HFFc6 (cell line): Measurements from ENCODE around the gene FECH. TPM values are rescaled to one million over a fixed set of nuclear protein-coding genes. Genes with fewer than 3 reads are reported as not detected.
A peak's percentile ranks its signal among the peaks of the same experiment; 100 is the strongest.

ENCODE experiments used
- DNase-seq: peaks from one replicate; pipeline ENCODE4 v3.0.0-alpha.2; 2018
- H3K27ac Mint-ChIP-seq: 2 replicates; pipeline ENCODE4 v1.8.0; 2020; ENCODE audit warnings: mild to moderate bottlenecking, mixed read lengths
- H3K27me3 Mint-ChIP-seq: 2 replicates; pipeline ENCODE4 v1.8.0; 2021; ENCODE audit warnings: mild to moderate bottlenecking, moderate library complexity, mixed read lengths; ENCODE audit not compliant: insufficient read depth
- H3K36me3 Mint-ChIP-seq: 2 replicates; pipeline ENCODE4 v1.8.0; 2021; ENCODE audit warnings: low read depth, mixed read lengths
- H3K4me1 Mint-ChIP-seq: 2 replicates; pipeline ENCODE4 v1.8.0; 2020; ENCODE audit warnings: low read depth, mixed read lengths
- H3K4me3 Mint-ChIP-seq: 2 replicates; pipeline ENCODE4 v1.8.0; 2020; ENCODE audit warnings: mild to moderate bottlenecking, moderate library complexity, mixed read lengths
- H3K9me3 Mint-ChIP-seq: 2 replicates; pipeline ENCODE4 v1.8.0; 2020; ENCODE audit warnings: mild to moderate bottlenecking, mixed read lengths
- CTCF ChIP-seq: fragments of 200-600 bp; sonication (generic); IDR thresholded peaks from 2 replicates; pipeline ENCODE4 v1.5.0; 2021; ENCODE audit warnings: antibody characterized with exemption, mild to moderate bottlenecking
- total RNA-seq, 6 experiments: library from RNA; stranded (reverse); fragmentation: NEBNext Ultra II Directional; extraction: Animal tissue kit (Norgen Biotek cat#: 25700); gene quantifications; 2 replicates in 1 of 6; 3 replicates in 5 of 6; pipeline ENCODE4 v1.2.3, GENCODE V29; 2021

FECH gene
- total RNA-seq, 6 experiments from 2014 or later, result 28.7 to 38.3 (median 33.9) TPM

DNA sequence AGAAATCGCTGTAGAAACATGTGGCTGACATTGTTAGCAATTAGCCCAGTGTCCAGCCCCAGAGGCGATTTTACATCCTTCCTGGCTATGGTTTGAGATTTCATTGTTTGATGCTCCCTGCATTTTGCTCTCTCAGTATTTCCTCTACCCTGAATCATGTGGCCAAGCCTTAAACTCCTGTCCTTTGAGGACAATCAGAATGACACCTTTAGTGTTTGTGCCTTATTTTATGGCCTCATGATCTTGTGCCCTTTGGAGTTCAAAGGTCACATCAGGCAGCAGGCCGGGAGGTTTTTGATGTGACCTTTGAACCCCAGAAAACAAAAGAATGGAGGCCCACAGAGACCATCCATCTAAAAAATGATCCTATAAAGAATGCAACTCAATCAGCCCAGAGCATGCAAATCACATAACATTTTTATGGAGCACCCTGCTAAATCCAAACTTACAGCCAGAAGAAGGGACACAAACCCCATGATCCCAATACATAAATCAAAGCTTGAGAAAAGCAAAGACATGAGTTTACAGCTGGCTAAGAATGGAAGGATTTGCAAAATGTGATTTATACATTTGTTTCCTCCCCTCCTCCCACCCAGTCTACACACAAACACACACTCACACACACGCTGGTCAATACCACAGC lies 52.5 kb downstream of the FECH start:
- no peaks in the 10 kb centered on the region for H3K9me3 Mint-ChIP-seq
- H3K27me3 Mint-ChIP-seq, result peaks cover 2% of the 10 kb centered on the region; the same call in 1 of the 2 replicates
- no peak overlapping the region for H3K4me3 Mint-ChIP-seq
- TF ChIP-seq CTCF, result no peak
- H3K4me1 Mint-ChIP-seq, result peaks cover 23% of the 10 kb centered on the region
- H3K36me3 Mint-ChIP-seq, result no peaks in the 10 kb centered on the region
- peak overlapping the region; percentile 36; the same call in 1 of the 2 replicates for H3K27ac Mint-ChIP-seq
- no peak for DNase-seq

DNA sequence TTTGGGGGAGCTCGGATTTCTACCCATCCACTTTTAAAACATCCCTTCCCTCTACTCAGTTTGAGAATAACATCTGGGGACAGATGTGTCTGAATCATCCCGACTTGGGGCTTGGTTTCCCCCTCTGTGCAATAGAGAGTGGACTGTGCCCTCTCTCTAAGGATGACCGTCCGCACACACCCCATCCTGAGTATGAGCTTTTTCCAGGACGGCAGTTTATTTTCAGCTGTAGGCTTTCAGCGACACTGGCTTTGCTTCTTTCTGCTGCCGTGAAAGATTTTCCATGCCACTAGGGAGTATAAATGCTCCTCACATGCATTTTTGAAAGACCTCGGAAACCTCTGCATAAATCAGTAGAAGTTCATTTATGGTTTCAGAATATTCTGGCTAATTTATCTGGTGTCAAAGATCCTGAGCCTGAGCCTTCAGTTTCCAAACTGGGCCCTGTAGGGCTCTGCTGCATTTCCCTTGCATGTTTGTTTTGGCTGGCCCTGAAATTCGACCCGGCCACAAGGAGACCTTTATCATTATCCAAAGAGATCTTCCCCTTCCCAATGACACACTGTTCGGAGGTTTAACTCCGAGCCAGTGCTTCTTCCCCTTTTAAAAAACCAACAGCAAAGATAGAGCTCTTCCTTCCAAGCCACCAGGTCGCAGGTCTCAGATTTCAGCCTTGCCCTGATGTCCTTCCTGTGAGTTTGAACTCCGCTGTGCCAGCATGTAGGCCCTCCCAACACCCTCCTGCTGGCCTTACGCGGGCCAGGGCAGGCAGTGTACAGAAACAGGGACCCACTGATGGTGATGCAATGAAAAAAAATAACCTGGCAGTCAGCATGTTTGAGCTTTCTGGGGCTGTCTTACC lies 53.3 kb downstream of the FECH start:
- peaks cover 16% of the 10 kb centered on the region for H3K4me1 Mint-ChIP-seq
- no peaks in the 10 kb centered on the region for H3K36me3 Mint-ChIP-seq
- DNase-seq, result peak; percentile 26
- H3K27ac Mint-ChIP-seq, result peak overlapping the region; percentile 36; the same call in 1 of the 2 replicates
- H3K9me3 Mint-ChIP-seq, result no peaks in the 10 kb centered on the region
- no peak for TF ChIP-seq CTCF
- peaks cover 4% of the 10 kb centered on the region for H3K27me3 Mint-ChIP-seq
- peak overlapping the region; percentile 4; the same call in 1 of the 2 replicates for H3K4me3 Mint-ChIP-seq

DNA sequence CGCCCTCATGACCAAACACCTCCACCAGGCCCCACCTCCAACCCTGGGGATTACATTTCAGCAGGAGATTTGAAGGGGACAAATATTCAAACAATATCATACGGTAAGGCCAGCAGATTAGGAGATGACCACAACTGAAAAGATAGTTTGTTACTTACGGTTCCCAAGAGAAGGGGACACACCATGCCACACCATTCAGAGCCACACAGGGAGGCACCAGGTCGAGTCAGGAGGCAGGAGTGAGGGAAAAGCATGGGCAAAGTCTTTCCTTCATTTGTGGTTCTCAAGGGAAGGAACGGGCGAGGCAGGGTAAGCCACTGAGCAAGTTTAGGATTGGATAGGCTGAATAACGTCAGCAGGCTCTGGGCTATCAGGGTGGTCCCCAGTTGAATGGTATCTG lies 57.4 kb downstream of the FECH start:
- H3K4me1 Mint-ChIP-seq, result peaks cover 16% of the 10 kb centered on the region
- H3K36me3 Mint-ChIP-seq, result no peaks in the 10 kb centered on the region
- no peak for DNase-seq
- H3K27ac Mint-ChIP-seq, result no peak overlapping the region
- H3K9me3 Mint-ChIP-seq, result peaks cover 3% of the 10 kb centered on the region; the same call in 1 of the 2 replicates
- H3K4me3 Mint-ChIP-seq, result no peak overlapping the region
- no peak for TF ChIP-seq CTCF
- peaks cover 22% of the 10 kb centered on the region for H3K27me3 Mint-ChIP-seq

GRCh38 chr18:57527556-57528229 lies 58.8 kb downstream of the FECH start:
- H3K4me3 Mint-ChIP-seq, result no peak overlapping the region

More at GRCh38 chr18:57527556-57528229, 58.8 kb downstream of the FECH start:
- Mint-ChIP-seq H3K27me3 (peaks cover 24% of the 10 kb centered on the region), H3K36me3 (no peaks in the 10 kb centered on the region), H3K9me3 (peaks cover 3% of the 10 kb centered on the region; the same call in 1 of the 2 replicates), H3K4me1 (peaks cover 2% of the 10 kb centered on the region), H3K27ac (no peak overlapping the region)
- no peak for TF ChIP-seq CTCF
- DNase-seq, result no peak
